ENCODE results near the gene TUBB4B.
A peak's percentile ranks its signal among the peaks of the same experiment; 100 is the strongest.

Gene TUBB4B

GRCh38 chr9:137195525-137196220, 45.4 kb upstream of the TUBB4B start:
- Histone ChIP-seq H3K4me1 (ENCODE audit: insufficient read depth, low read length) (peaks cover 29% of the 10 kb centered on the region), H4K20me1 (ENCODE audit: insufficient read depth, low read length) (peaks cover 27% of the 10 kb centered on the region), H3K79me2 (ENCODE audit: insufficient read depth, low read length) (peaks cover 12% of the 10 kb centered on the region; the same call in 1 of the 2 replicates)

GRCh38 chr9:137198051-137198901, 42.8 kb upstream of the TUBB4B start:
- no peak overlapping the region for H3K27ac ChIP-seq (ENCODE audit: low read length)
- H3K9me3 ChIP-seq (ENCODE audit: insufficient read depth, low read length, severe bottlenecking): no peaks in the 10 kb centered on the region
- no peak overlapping the region for H2AFZ ChIP-seq (ENCODE audit: low read depth, low read length)
- H3K4me2 ChIP-seq (ENCODE audit: insufficient read depth, low read length): peak overlapping the region; percentile 97
- no peaks in the 10 kb centered on the region for H3K27me3 ChIP-seq (ENCODE audit: insufficient read depth, low read length, poor library complexity)
- no peaks in the 10 kb centered on the region; the same call in 1 of the 2 replicates for H3K36me3 ChIP-seq (ENCODE audit: insufficient read depth, low read length)
- peaks cover 25% of the 10 kb centered on the region for H4K20me1 ChIP-seq (ENCODE audit: insufficient read depth, low read length)
- peak overlapping the region; percentile 45; the same call in 1 of the 2 replicates for H3K9ac ChIP-seq (ENCODE audit: low read depth, low read length)
- peaks cover 27% of the 10 kb centered on the region; the same call in 1 of the 2 replicates for H3K79me2 ChIP-seq (ENCODE audit: insufficient read depth, low read length)
- DNase-seq: no peak
- H3K4me3 ChIP-seq (ENCODE audit: low read depth in 1 of 2, low read length in 2 of 2): peak overlapping the region in 1 of 2 experiments; percentile 44; a peak in 1 of 4 replicates
- peaks cover 47% of the 10 kb centered on the region for H3K4me1 ChIP-seq (ENCODE audit: insufficient read depth, low read length)
- TF ChIP-seq EZH2 (IDR thresholded peaks at IDR 0.05; ENCODE audit: borderline replicate concordance, low read depth, low read length, severe bottlenecking): no peak
- TF ChIP-seq CTCF (IDR thresholded peaks at IDR 0.05; ENCODE audit: borderline replicate concordance, extremely low read depth, low read length, poor library complexity, severe bottlenecking): no peak
- ATAC-seq (ENCODE audit: insufficient read depth, low read depth): no peak

More at GRCh38 chr9:137195525-137196220, 45.4 kb upstream of the TUBB4B start:
- Histone ChIP-seq H3K4me2 (ENCODE audit: insufficient read depth, low read length) (no peak overlapping the region), H3K4me3 (ENCODE audit: low read depth in 1 of 2, low read length in 2 of 2) (no peak overlapping the region), H3K9ac (ENCODE audit: low read depth, low read length) (no peak overlapping the region), H3K9me3 (ENCODE audit: insufficient read depth, low read length, severe bottlenecking) (no peaks in the 10 kb centered on the region), H3K36me3 (ENCODE audit: insufficient read depth, low read length) (peaks cover 9% of the 10 kb centered on the region), H3K27me3 (ENCODE audit: insufficient read depth, low read length, poor library complexity) (no peaks in the 10 kb centered on the region), H2AFZ (ENCODE audit: low read depth, low read length) (no peak overlapping the region), H3K27ac (ENCODE audit: low read length) (no peak overlapping the region)
- TF ChIP-seq CTCF (IDR thresholded peaks at IDR 0.05; ENCODE audit: borderline replicate concordance, extremely low read depth, low read length, poor library complexity, severe bottlenecking) (no peak), EZH2 (IDR thresholded peaks at IDR 0.05; ENCODE audit: borderline replicate concordance, low read depth, low read length, severe bottlenecking) (no peak)
- no peak for DNase-seq
- ATAC-seq (ENCODE audit: insufficient read depth, low read depth): no peak

- Histone ChIP-seq H4K20me1 (ENCODE audit: insufficient read depth, low read length) (peaks cover 30% of the 10 kb centered on the region), H3K36me3 (ENCODE audit: insufficient read depth, low read length) (peaks cover 4% of the 10 kb centered on the region), H3K27ac (ENCODE audit: low read length) (no peak overlapping the region), H3K9ac (ENCODE audit: low read depth, low read length) (peak overlapping the region; percentile 45; the same call in 1 of the 2 replicates), H3K9me3 (ENCODE audit: insufficient read depth, low read length, severe bottlenecking) (no peaks in the 10 kb centered on the region), H3K4me3 (ENCODE audit: low read depth in 1 of 2, low read length in 2 of 2) (peak overlapping the region in 1 of 2 experiments; percentile 44; a peak in 1 of 4 replicates), H3K79me2 (ENCODE audit: insufficient read depth, low read length) (peaks cover 32% of the 10 kb centered on the region), H3K4me1 (ENCODE audit: insufficient read depth, low read length) (peaks cover 53% of the 10 kb centered on the region), H2AFZ (ENCODE audit: low read depth, low read length) (no peak overlapping the region), H3K4me2 (ENCODE audit: insufficient read depth, low read length) (peak overlapping the region; percentile 97), H3K27me3 (ENCODE audit: insufficient read depth, low read length, poor library complexity) (no peaks in the 10 kb centered on the region)
- no peak for ATAC-seq (ENCODE audit: insufficient read depth, low read depth)
- no peak for TF ChIP-seq EZH2 (IDR thresholded peaks at IDR 0.05; ENCODE audit: borderline replicate concordance, low read depth, low read length, severe bottlenecking)
- no peak for TF ChIP-seq CTCF (IDR thresholded peaks at IDR 0.05; ENCODE audit: borderline replicate concordance, extremely low read depth, low read length, poor library complexity, severe bottlenecking)
- DNase-seq: no peak
These were observed 42.2 kb upstream of the TUBB4B start for GRCh38 chr9:137198902-137199283.

Measured in DND-41 (cell line).